ENCODE measurements around the gene ZSCAN21. TPM values are rescaled to one million over a fixed set of nuclear protein-coding genes. Genes with fewer than 3 reads are reported as not detected.

The ZSCAN21 gene
- total RNA-seq, 1 experiment from 2014 or later = 24.3 TPM

DNA sequence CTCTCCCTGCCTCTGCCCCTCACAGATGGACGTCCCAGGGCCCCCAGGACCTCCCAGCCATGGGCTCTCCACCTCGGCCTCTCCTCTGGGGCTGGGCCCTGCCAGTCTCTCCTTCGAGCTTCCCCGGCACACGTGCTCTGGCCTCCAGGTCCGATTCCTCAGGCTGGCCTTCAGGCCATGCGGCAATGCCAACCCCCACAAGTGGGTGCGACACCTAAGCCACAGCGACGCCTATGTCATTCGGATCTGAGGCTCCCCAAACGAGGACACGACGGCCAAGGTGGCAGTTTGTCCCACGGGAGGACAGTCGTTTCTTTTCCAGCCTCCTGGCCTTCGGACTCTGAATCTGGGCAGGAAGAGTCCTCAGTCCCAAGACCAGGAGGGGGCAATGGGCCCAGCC, 57.1 kb downstream of the ZSCAN21 start:
- TF ChIP-seq CTCF (conservative IDR thresholded peaks at IDR 0.05) = no peak
- H2BK5ac ChIP-seq (ENCODE audit: insufficient read length, low read length) = no peak overlapping the region
- H3T11ph ChIP-seq (ENCODE audit: low read length) = no peak overlapping the region
- H3K23me2 ChIP-seq (ENCODE audit: insufficient read length, low read depth, low read length, poor library complexity, severe bottlenecking) = no peaks in the 10 kb centered on the region
- no peaks in the 10 kb centered on the region for H3K79me1 ChIP-seq (ENCODE audit: insufficient read depth, low read depth, low read length, poor library complexity, severe bottlenecking)
- no peak overlapping the region for H3K4me2 ChIP-seq (ENCODE audit: insufficient read depth, insufficient read length, low read length)
- no peak overlapping the region for H2AK5ac ChIP-seq (ENCODE audit: insufficient read length, low read length)
- H3K4me3 Mint-ChIP-seq = peak overlapping the region in 1 of 2 experiments; percentile 57; a peak in 1 of 5 replicates
- H3K4ac ChIP-seq (ENCODE audit: low read depth, low read length) = no peak overlapping the region
- H3K36me3 Mint-ChIP-seq (ENCODE audit: insufficient read depth in 1 of 3, low read depth in 3 of 3) = peaks cover 53 to 76% (median 75%) of the 10 kb centered on the region in 3 experiments
- H3K27ac Mint-ChIP-seq = no peak overlapping the region
- peaks cover 3 to 6% of the 10 kb centered on the region in 2 experiments; a peak in 3 of 4 replicates for H3K4me1 Mint-ChIP-seq
- H3K56ac ChIP-seq (ENCODE audit: insufficient read length, low read depth, low read length) = no peak overlapping the region
- no peaks in the 10 kb centered on the region for H3K9me3 Mint-ChIP-seq
- no peaks in the 10 kb centered on the region for H3K27me3 ChIP-seq (ENCODE audit: insufficient read depth, low read length)
- H3K9ac ChIP-seq (ENCODE audit: extremely low read depth, insufficient read length, low read length) = no peak overlapping the region
- WGBS (ENCODE audit: extremely low coverage, insufficient read length, low lambda C conversion rate) = no CpG with 5 or more reads among the region's 17 CpGs
- H3K79me2 ChIP-seq (ENCODE audit: insufficient read depth, low read length) = no peaks in the 10 kb centered on the region
- no peak overlapping the region for H2BK12ac ChIP-seq (ENCODE audit: insufficient read length, low read depth, low read length)
- no peak overlapping the region for H3K23ac ChIP-seq (ENCODE audit: insufficient read length, low read depth, low read length)
- H4K5ac ChIP-seq (ENCODE audit: insufficient read length, low read depth, low read length) = no peak overlapping the region
- H2BK120ac ChIP-seq (ENCODE audit: low read depth, low read length, poor library complexity, severe bottlenecking) = no peak overlapping the region
- no peak overlapping the region for H2BK20ac ChIP-seq (ENCODE audit: low read depth, low read length, poor library complexity, severe bottlenecking)
- no peaks in the 10 kb centered on the region for H3K9me3 ChIP-seq (ENCODE audit: control insufficient read depth, low read depth, low read length)
- no peak overlapping the region for H4K91ac ChIP-seq (ENCODE audit: insufficient read length, low read depth, low read length)
- no peaks in the 10 kb centered on the region for H3K4me1 ChIP-seq (ENCODE audit: insufficient read depth, low read length)
- H3K14ac ChIP-seq (ENCODE audit: insufficient read depth, low read length) = no peak overlapping the region
- H2AFZ ChIP-seq (ENCODE audit: low read length) = no peak overlapping the region
- H3K27me3 Mint-ChIP-seq (ENCODE audit: low read depth) = no peaks in the 10 kb centered on the region; the same call in 1 of the 2 replicates
- DNase-seq = no peak
- H3K18ac ChIP-seq (ENCODE audit: insufficient read length, low read depth, low read length) = no peak overlapping the region
- H4K20me1 ChIP-seq (ENCODE audit: control insufficient read depth, insufficient read depth, insufficient read length) = no peaks in the 10 kb centered on the region
- H2BK15ac ChIP-seq (ENCODE audit: low read depth, low read length) = no peak overlapping the region
- no peak overlapping the region for H3K27ac ChIP-seq (ENCODE audit: insufficient read length, low read depth, low read length)
- no peak overlapping the region for H4K8ac ChIP-seq (replicated peaks; ENCODE audit: insufficient read length, low read depth, low read length)
